Activated CD8-positive, alpha-beta memory T cell treated with anti-CD3 and anti-CD28 coated beads, Interleukin-2, amount 50 U/mL, for 24 hours (primary cell): ENCODE data around the gene CERK.

Experiments used
- DNase-seq: peaks from one replicate; pipeline ENCODE4 v3.0.0-alpha.2; 2020; ENCODE audit errors: extremely low read depth

CERK gene

DNA sequence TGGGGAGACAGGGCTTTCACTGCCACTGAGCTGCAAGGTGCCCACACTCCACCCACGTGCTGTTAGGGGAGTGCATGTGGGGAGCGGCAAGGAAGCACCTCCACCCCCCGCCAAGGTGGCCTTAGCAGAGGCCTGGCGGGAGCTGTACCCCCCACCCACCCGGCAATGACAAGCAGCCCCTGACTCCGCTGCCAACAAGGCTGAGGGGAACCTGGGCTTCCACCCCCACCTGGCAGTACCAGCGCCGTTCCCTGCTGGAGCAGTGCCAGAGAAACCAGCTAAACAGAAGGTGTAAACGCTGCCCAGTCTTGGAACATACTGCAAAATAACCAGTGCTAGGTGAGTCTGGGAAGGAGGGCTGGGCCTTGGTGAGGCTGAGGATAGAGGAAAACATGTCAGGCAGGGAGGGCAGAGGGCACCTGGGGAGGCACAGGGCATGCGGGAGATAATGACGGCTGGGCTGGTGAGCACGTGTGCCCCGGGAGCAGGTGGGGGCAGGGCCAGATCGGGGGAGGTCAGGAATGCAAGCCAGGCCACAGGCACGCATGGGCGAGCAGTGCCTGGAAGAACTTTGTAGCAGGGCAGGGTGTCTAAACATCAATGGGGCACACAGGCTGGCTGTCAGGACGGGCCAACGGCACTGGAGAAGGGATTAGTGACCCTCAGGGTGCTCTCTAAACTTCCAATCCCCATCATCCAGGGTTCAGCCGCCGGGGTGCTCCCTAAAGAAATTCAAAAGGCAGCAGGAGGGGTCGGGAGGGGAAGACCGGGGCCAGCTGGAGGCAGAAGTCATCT, 6.6 kb downstream of the CERK start:
- DNase-seq, result no peak

DNA sequence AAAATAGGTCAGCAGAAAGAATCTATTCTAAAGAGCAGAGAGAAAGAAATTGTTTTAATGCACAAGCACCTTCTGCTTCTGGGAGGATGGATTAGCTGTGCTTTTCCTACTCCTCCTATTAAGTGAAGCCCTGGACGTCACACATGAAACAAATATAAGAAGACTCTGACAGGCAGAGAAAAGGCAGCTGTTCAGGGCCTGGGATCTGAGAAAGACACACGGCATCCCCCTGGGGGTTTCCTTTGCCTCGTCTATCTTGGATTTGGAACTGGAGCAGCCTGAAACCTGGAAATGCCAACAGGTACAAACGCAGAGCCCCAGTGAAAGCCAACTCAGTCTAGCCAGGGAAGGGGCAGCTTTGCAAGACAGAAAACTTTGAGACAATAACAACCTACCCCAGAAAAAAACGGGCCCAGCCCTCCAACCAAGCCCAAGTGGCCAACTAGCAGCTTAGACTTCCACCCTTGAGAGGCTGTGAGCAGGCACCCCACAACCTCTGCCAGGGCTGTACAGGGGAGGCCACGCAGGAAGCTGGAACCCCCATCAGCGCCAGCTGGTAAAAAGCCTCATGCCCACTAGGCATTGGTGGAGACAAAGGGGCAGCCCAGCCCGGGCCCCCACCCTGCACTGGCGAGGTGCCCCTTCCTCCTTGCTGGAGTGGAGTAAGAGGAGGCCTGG, 7.3 kb downstream of the CERK start:
- no peak for DNase-seq

DNA sequence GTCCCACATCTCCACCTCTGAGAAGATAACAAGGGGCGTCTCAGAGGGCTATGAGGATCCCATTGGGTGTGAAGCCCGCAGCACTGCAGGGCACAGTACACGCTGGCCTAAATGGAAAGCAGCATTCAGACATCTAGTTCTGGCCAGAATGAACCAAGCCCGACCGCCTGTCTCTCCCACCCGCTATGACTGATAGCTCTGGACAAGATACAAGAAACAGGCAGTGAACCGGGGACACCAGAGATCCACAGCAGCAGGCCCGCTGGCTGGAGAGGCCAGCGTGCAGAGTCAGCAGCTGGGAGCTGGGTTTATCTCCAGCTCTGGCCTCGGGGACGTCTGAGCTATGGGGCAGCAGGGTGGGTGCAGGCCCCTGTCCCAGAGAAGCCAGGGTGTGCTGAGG, 9.6 kb downstream of the CERK start:
- DNase-seq, result no peak

DNA sequence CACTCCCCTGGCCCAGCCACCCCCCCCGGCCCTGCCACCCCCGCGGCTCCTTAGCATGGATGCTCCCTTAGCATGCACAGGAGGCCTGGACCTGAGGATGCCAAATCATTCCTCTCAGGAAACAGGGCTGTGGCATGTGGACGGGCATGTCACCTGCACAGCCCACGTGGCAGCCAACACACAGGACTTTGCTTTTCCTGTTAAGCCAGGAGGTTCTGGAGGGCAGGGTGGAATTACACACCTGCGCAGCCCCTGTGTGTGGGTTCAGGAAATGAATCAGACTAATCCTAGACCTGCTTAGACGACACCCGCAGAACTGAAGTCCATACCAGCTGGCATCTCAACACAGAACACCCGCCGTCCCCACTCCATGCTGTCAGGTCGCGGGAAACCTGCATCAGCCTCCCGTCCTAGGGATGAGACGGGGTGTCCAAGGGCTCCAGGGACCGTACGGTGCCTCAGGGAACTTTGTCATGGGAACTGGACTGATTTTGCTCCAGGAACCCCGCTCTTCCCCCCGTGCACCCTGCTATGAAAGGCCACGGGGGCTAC, 10.2 kb downstream of the CERK start:
- DNase-seq, result no peak

DNA sequence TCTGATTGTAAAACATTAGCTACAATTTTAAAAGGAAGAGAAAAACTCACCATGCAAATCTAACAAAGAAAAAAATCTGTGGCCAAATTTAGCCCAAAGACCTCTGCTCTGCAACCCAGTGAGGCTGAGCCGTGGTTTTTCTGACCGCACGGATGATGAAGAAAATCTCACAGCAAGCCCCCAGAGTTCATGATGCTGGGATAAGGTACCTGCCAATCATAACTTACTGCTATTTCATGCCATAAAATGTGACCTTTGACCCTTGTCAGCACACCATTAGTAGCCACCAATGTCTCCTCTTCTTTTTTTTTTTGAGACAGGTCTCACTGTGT, 11.1 kb downstream of the CERK start:
- no peak for DNase-seq

DNA sequence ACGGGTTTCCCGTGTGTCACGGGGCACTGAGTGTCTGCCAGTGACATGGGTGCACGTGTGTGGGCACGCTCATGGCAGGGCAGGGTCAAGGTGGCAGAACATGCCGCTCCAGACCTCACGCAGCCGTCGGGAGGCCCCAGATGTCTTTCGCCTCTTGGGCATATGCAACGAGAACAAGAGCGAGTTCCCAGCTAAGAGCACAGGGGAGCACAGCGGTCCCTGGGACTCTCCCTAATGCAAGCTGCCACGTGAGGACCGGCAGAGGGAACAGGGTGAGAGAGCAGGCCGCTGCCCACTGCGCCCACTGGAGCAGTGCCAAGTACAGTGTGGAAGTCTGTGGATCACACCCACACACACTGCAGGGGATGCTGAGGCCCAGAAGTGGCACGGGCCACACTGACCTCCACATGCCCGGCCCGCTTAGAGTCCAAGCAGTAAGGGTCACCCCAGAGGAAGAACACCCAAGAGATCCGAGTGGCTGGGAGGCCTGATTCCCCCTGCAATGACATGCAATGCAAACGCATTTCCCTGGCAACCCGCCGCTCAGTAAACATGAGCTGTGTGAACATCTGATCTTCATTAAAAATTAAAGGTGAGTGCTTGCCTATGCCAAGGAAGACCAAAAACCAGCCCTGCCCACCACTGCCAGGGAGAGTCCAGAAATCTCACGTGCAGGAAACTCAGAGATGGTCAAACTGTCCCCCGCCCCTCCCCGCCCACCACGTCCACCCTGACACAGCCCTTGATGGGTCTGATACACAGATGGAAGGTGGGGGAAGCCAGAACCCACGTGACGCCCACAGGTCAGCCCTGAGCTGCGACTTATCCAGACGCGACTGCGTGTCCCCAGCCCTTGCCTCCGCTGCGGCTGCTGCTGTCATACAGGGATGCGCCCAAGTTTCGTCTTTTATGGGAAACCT, 11.7 kb downstream of the CERK start:
- DNase-seq, result no peak

DNA sequence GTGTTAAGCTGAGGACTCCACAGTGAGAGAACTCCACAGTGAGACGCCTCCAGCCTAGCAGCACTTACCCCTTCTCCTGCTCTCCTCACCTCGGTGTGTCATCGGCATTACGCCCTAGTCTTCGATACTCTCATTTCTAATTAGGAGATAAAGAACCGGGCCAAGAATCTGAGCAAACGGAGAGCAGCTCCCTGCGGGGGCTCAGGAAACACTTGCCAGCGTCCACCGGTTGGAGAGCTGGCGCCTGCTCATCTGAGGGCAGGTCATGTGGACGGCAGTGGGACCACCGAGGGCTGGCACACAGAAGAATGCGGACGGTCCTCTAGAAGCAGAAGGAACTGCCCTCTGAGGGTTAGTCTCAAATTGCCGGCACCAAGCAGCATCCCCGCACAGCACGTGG, 13.0 kb downstream of the CERK start:
- DNase-seq, result no peak

DNA sequence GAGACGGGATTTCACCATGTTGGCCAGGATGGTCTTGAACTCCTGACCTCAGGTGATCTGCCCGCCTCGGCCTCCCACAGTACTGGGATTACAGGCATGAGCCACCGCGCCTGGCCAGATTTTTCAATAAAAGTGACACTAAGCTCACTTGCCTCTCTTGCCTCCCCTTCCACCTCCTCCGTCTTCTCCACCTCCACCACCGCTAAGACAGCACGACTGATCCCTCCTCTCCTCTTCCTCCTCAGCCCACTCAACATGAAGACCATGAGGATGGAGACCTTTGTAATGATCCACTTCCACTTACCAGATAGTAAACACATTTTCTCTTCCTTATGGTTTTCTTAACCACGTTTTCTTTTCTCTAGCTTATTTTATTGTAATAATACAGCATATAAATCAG, 14.2 kb downstream of the CERK start:
- no peak for DNase-seq

DNA sequence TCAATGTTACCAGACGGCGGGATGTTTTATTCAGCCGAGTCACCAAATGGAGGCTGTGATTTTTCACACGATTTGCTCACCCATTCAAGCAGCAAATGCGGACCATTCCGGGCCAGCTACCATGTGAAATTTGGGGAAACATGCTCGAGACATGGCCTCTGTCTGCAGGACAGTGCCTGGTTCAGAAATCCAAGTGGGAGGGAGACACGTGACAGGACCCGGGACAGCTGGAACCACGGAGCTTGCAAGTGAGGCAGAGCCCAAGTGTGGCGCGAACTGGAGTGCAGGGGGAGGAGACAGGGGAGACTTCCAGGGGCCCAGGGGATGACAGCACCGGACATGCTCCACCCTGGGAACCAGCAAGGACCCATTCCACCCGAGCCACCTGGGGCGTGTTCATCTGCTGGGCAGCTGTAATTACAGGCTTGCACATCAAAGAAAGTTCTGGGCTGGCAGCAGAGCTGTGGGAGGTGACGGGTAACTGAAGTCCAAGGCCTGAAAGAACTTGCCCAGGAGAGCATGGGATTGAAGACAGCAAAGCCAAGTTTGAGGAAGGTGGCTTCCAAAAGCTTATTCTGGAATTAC, 16.5 kb downstream of the CERK start:
- DNase-seq, result no peak

DNA sequence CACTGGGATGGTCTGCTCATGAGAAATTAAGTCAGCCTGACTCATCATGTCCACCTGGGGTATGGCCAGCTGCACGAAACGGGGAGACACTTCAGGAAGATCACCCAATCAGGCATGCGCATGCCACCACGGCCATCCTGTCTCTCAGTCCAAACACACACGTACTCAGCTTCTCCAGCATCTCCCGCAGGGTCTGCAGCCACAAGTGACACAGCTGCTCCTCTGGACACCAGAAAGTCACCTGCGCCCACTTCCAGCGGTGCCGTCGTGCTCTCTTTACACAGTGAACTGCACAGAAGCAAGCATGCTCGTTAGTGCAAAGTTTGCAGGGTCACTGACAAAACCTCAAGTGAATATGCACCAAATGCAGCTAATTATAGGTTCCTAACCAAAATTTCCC, 18.1 kb downstream of the CERK start:
- DNase-seq, result no peak

DNA sequence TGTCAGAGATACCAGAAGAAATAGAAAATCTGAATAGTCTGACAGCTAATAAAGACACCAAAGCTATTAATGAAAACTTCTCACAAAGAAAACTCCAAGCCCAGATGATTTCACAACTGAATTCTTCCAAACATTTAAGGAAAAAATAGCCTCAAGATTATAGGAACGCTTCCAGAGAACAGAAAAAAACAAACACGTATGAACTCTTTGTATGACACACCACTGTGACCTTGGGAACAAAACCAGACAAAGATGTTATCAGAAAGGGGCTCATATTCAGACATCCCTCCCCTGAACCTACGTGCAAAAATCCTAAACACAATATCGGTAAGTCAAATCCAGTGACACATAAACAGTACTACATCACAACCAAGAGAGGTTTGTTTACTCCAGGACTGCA, 23.5 kb downstream of the CERK start:
- DNase-seq, result no peak

DNA sequence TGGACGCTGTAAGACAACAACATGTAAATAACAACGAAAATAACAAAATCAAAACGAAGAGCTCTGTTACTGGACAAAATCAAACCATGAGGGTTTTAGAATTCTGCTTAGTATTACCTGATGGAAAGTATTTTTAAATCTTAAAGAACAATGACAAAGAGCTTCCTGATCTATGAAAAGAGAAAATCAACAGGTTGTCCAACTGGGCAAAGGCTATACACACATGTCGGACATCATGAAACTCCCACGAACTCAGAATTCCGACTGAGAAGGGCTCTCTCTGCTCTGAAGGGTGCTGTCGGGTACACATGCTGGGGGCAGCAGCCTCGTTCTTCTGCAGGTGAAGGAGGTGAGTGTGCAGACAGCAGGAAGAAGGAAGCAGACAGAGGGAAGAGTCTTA, 25.8 kb downstream of the CERK start:
- no peak for DNase-seq

DNA sequence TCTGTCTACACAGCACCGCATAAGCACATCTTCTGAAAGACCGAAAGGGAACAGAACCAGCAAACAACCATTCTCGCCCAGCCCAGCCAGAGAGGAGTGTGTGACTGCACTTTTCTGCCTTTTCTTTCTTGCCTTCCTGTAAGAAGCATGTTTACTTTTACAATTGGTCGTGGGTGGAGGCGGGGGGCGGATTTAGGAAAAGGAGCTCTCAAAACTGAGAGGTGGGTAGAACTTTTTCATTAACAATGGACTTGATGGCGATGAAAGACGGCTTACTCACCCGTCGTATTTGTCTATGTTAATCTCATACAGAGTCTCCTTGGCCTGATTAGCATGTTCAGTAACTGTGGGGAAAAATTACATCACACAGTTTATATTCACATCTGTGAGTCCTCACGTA, 27.2 kb downstream of the CERK start:
- no peak for DNase-seq

DNA sequence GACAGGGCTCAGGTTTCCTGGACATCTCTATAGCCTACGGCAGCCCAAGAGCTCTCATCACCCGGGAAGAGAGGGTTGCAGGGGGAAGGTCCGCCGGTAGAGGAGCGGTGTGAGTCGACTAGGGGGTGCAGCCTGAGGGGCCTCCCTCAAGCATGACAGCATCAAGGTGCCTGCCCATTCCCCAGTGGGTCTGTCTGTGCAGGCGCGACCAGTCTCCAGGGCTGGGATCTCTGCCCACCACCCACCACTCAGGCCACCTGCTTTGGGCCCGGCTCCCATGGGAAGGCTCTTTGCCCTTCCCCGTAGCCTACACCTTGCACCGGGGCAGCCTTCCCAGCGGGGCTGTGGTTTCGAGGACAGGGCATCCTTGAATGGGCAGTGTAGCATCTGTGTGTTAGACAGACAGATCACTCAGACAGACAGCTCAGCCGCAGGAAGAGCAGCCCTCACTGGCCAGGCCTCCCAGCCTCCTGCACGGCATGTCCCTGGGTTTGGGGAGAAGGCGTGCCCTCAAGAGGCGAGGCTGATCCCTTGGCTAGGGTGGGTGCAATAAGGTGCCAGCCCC, 29.2 kb downstream of the CERK start:
- DNase-seq, result no peak

DNA sequence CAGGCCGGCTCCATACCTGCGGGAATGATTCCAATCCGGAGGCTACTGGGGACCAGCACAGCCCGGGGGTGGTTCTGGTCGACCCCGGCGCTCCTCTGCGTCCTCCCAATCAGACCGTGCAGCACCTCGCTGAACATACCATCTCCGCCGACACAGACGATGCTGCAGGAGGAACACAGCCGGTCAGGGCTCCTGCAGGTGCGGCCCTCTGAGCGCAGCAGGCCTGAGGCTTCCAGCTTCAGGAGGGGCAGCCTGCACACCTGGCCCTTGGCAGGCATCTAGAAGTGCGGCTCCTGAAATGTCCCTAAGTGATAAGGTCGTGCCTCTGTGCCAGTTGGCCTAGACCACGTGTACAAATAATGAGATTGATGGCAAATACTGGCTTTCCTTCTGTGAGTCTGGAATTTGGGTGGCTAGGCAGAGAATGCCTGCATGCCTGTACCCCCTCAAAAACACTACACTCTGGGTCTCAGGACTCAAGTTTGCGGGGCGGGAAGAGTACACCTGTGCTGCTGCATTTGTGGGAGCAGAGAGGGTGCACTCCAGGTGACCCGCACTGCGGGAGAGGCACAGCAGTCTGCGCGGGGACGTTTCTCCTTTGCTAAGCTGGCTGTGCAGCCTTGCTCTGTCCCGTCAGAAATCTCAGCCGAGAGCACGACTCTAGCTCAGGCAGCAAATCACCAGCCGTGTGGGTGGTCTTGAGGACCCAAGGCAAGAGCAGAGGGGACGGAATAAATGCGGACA, 30.1 kb downstream of the CERK start:
- no peak for DNase-seq

DNA sequence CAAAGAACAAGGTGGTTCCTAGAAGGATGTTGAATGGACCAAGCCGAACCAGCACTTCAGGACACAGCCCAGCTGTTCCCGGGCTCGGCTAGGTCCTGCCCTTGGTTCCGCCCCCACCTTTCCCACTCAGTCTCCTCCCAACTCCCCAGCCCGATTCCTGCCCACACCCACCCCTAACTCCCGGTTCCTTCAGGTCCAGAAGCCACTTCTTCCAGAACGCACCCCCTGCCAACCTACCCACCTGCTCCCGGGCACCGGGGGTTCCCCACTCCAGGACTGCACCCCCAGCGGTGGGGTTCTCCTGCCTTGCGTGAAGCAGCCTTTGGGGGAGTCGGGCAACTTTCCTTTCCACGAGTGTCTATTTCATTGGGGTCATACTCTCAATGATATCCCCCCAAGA, 30.7 kb downstream of the CERK start:
- DNase-seq, result no peak

DNA sequence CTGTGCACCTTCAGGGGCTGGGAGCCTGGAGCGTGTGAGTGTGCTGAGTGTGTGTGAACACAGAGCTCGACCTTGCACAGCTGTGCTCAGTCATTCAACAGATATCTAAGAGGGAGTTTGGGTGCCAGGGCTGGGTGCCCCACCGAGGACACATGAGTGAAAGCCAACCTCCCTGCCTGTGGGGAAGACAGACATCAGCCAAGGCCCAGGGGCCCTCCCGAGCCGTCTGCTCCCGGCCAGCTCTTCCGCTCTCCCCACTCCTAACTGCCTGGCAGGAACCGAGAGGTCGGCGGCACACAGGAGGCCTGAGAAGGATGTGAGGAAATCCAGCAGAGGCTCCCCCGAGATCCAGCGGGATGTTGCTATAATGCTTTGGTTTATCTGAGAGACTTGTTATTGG, 32.0 kb downstream of the CERK start:
- no peak for DNase-seq

DNA sequence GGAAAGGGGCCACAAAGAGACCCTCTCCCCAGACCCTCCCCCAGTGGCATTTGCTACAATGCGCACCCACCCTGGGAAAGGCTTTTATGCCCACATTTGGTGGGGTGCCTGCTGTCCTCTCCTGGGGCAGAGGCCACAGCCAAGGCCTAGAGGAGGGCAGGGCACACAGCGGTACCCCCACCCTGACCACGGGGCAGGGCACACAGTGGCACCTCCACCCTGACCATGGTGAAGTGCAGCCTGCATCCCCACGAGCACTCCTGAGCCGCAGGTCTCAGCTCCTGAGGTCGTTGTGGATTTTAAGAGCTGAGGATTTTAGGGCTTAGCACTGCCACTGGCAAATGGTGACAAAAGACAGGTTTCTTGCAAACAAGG, 34.1 kb downstream of the CERK start:
- DNase-seq, result no peak

DNA sequence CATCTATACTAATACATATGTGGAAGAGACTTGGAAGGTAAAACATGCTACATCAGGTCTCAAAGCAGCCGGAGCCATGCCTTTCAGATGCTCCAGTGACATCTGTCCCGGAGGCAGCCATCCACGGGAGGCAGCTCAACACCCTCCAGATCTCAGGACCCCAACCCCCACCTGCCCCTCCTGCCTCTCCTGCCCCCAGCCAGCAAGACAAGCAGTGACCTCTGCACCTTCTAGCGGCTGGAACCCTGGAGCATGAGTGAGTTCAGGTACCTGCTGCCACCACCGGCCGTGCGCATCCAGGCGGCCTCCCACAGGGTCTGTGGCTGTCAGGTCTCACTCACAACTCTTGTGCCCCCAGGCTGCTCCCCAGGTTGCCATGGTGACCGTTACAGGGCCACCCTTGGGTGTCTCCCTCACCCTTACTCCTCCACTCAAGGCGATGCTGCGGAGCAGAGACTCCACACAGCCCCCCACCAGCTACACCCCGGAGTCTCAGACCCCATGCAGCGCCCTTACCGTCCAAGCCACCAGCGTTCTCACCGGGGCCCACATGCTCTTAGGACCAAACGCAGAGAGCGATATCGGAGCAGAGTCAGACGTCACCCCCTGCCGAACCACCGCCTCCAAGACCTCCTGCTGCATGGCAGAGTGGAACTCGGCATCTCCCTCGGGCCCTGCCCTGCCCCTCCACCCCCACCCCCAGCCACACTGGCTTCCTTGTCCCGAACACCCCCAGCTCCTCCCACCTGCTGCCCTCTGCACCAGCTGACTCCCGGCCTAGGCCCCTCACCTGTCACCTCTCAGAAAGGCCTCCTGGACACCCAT, 34.7 kb downstream of the CERK start:
- DNase-seq, result no peak

DNA sequence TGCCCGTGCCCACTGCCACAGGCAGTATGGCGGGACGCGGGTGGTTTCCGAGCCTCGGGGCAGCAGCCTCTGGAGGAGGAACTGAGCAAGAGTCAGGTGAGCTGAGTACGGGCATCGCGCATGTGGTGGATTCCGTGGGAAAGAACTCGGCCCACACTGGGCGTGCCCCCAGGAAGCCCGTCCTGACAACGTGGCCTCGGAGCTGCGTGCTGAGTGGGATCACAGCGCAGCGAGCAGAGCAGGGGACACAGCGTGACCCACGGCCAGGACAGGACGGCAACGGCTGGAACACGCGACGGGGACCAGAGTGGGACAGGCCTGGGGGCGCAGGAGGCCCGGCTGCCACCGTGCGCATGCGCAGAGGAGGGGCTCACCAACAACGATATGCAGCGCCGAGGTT, 36.8 kb downstream of the CERK start:
- DNase-seq, result no peak
